ENCODE data around the gene KIF6.

The KIF6 gene

GRCh38 chr6:39446909-39447308, 278.3 kb downstream of the KIF6 start:
- no peak for DNase-seq (ENCODE audit: low read depth in 2 of 2)

GRCh38 chr6:39445667-39446066, 279.5 kb downstream of the KIF6 start:
- no peak for DNase-seq (ENCODE audit: low read depth in 2 of 2)

DNA sequence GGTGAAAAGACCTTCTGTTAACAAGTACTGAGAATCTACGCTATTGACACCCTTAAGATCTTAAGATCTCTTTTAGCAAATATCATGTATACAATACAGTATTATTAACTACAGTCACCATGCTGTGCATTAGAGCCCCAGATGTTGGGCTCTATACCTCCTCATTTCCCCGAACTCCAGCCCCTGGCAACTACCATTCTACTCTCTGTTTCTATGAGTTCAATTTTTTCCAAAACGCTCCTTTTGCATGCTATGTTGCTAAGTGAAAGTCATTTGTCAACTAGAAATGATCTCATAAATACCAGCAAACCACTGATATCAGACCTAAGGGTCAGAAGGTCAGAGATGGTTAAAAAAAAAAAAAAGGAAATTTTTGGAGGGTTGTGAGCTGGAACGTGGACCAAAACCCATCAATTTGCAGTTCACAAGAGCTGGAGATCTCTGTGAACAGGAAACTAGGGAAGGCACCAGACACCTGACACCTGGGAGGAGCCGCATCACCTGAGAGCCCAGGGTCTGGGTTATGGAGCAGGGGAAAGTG, 280.7 kb downstream of the KIF6 start:
- DNase-seq (ENCODE audit: low read depth in 2 of 2) = no peak

DNA sequence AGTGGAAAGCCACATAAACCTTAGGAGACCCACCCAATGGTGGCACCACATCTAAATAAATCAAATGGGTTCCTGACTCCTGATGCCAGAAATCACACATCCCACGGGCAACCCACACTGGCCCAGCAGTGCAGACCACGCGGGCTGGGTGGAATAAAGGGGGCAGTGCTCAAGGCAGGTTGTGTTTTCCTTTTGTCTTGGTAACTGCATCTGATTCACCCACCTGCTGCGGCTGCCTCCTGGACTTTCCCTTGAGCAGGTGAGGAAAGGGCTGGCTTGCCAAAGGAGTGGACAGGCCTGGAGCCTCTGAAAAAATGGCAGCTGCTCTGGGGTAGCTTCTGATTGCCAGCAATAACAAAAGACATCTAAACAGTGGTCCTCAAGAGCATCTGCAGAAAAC, 283.2 kb downstream of the KIF6 start:
- no peak for DNase-seq (ENCODE audit: low read depth in 2 of 2)

DNA sequence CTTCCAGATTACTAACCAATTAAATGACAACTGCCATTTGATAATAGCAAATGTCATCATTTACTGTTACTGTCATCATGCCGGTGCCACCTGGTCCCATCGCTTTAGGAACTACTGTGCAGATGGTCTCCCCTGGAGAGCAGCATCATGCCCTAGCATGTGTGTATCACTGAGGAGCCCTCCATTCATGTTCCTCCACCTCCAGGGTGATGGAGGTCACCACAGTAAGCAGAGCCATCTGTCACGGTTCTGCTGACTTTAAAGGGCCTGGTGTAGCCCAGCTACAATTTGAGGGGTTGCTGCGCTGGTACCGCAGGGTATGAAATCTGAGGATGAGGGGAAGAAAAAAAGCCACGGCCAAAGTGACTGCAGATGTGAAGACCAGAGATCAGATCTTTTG, 283.9 kb downstream of the KIF6 start:
- DNase-seq (ENCODE audit: low read depth in 2 of 2) = no peak

DNA sequence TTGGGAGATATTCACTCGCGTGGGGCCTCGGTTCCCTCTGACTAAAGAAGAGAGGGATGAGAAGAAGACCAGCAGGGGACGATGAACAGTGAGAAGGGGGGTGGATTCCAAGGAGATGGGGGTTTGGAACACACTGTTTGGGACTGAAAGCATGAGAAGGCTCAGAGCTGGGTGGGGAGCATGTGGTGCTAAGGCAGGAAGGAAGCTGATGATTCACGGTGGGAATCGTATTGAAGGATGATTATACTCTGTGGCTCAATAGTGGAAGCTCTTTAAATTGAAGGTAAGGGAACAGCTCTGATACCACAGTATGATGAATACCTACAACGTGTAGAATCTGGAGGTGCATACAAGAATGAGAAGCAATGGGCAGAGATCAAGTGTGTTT, 285.2 kb downstream of the KIF6 start:
- DNase-seq (ENCODE audit: low read depth in 2 of 2) = no peak

DNA sequence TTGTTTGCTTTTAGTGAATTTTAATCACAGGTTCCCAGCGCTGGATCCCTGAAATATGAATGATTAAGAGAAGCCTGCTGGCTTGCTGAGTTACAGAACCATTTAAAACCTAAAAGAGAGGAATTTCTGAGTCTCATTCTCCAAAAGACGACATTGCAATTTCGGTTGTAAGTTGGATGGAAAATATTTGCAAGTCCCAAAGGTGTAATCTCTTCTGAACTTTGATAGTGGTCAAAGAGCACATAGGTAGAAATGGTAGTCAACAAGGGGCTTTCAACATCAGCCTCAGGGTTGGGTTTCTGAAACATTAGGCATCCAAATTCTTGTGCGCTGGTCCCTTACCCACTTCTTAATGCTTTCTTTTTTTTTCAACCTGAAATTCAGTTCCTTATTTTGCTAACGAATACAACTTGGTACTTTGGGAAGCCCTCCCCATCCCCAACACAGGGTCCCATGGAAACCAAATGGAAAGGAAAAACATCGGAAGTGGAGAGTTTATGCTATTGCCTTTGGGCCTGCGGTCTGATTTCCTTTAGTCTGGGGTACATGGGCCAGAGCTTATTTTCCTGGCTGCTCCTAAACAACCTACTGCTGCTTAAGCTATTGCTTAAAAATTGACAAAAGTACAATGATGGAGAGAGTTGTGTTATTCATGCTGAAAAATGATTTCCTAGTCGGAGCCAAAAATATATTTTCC, 285.7 kb downstream of the KIF6 start:
- no peak for DNase-seq (ENCODE audit: low read depth in 2 of 2)

- DNase-seq (ENCODE audit: low read depth in 2 of 2) = no peak
Observed at GRCh38 chr6:39433630-39434029, 291.6 kb downstream of the KIF6 start.

GRCh38 chr6:39432330-39433025, 292.7 kb downstream of the KIF6 start:
- no peak for DNase-seq (ENCODE audit: low read depth in 2 of 2)

DNA sequence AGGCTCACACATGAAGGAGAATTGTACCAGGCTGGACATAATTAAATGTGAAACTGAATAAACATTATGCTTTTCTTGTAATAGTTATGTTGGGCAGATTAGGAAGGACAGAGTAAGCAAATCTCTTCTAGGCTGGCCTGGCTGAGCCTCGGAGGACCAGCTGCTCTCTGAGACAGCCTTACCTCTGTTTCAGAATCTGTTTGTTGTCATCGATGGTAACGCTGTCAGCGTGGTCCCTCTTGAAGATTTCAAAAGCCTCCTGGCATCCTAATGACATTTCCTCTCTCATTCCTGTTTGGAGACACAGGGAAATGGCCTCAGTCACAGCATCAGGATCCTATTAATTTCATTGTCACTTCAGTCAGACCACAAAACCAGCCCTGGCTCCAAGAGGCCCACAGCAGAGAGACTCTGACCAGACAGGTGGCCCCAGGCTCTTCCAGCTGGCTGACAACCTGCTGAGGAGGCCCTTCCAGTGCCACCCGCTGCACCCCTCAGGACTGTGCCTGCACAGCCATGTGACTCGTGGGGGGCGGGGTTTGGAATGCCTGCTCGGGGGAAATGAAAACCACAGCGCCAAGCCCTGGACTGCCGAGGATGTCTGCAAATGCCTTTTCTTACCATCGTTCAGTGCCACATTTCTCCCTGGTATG, 294.2 kb downstream of the KIF6 start:
- DNase-seq (ENCODE audit: low read depth in 2 of 2) = peak in 1 of 2 donors; percentile 4

DNA sequence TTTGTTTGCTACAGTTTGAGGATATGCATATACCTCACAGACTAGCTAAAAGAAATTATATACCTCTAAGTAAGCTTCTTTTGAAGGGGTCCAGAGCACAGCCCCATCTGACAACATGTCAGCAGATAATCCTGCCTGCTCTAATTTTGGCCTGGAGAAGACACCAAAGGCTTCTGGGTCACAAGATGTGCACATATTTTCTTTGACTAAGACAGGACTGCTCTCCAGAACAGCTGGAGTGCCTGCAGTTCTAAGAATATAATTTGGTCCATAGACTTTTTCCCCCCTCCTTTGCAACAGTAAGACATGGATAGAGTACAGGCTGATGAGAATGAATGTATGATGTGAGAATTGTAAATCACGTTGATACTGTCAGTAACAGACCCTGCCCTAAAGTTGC, 294.8 kb downstream of the KIF6 start:
- DNase-seq (ENCODE audit: low read depth in 2 of 2) = no peak

DNA sequence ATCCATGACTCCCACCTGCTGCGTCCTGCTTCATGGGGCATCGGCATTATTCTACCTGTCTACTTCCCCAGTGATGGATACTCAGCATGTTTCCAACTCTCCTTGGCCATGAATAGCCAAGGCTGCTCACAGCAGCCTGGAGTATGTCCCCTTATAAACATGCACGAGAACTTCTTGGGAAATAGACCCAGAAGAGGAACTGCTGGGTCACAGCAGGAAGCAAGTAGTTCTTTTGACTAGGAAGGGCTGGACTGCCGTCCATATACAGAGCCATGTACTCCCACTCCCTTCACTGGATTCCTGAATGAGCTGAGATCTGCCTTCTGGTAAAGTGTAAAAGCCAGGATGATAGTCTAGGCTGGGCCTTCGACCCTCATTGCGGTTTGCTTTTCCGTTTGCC, 296.4 kb downstream of the KIF6 start:
- no peak for DNase-seq (ENCODE audit: low read depth in 2 of 2)

DNA sequence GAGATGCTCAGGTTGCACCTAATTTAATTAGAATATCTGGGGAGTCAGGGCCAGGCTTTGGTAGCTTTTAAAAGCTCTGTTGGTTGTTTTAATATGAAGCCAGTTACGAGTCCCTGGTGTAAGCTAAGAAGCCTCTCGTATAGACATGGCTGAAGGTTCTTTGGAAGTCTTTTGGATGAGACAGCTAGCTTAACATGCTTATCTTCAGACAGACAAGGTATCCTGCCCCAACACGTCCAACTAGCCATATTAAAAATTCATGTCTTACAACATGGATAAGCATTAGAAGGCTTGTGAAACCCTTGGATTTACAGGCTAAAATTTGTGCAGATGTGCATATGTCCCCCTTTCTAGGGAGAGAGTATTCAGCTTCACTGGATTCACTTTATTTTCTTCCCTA, 297.1 kb downstream of the KIF6 start:
- DNase-seq (ENCODE audit: low read depth in 2 of 2) = no peak

DNA sequence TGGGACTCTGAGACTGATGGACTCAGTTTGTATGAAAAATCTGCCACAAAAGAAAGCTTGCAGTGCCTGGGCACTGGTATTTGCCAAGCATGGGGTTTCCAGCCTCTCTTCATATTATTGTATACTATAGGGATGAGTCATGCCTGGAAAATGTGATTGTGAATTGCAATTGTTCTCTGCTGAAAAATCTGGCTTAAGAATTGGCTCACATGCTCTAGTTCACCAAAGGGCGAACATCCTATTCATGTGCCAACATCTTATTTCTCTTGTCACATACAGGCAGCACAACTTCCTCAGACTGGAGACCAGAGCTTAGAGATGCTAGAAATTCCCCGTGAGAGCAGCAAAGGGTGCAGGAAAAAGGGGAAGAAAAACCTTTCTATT, 299.1 kb downstream of the KIF6 start:
- no peak for DNase-seq (ENCODE audit: low read depth in 2 of 2)

- no peak for DNase-seq (ENCODE audit: low read depth in 2 of 2)
Observed at GRCh38 chr6:39425346-39426072, 299.7 kb downstream of the KIF6 start.

- no peak for DNase-seq (ENCODE audit: low read depth in 2 of 2)
Observed at GRCh38 chr6:39424831-39425230, 300.4 kb downstream of the KIF6 start.

- no peak for DNase-seq (ENCODE audit: low read depth in 2 of 2)
Observed at GRCh38 chr6:39422238-39422637, 303.0 kb downstream of the KIF6 start.

GRCh38 chr6:39421383-39422225, 303.6 kb downstream of the KIF6 start:
- DNase-seq (ENCODE audit: low read depth in 2 of 2) = no peak

DNA sequence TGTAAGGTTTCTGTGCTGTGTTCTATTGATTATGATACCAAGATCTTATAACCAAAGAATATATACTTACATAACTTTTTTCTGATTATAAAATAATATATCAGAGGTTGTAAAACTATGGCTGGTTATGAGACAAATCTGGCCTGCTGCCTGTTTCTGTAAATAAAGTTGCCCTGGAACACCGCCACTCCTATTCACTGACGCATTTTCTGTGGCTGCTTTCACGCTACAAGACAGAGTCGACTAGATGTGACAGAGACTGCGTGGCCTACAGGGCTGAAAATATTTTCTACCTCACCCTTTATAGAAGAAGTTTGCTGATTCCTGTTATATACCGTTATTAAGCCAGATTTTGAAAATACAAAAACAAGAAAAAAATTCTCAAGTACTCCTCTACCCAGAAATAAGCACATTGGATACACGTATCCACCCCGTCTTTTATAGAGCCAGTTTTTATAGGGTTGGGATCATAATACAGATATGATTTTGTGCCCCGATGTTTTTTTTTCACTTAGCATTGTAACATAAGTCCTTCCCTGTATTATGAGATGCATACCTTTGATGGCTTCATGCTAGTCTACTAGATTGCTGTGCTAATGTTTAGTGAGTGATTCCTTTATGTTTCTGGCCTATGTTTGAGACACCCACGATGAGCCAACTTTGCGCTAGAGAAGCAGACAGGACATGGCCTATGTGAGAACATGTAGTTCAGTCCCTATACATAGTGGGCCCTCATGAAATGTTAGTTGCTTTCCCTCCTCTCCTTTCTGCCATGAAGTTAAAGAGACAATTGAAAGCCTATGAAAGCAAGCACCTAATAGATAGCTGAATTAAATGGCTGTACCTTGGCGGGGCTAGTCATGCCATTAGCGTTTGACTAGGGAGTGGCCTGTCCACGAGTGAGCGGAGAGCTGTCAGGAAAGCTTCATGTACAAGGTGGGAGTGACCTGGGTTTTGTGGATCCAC, 304.6 kb downstream of the KIF6 start:
- DNase-seq (ENCODE audit: low read depth in 2 of 2) = no peak

DNA sequence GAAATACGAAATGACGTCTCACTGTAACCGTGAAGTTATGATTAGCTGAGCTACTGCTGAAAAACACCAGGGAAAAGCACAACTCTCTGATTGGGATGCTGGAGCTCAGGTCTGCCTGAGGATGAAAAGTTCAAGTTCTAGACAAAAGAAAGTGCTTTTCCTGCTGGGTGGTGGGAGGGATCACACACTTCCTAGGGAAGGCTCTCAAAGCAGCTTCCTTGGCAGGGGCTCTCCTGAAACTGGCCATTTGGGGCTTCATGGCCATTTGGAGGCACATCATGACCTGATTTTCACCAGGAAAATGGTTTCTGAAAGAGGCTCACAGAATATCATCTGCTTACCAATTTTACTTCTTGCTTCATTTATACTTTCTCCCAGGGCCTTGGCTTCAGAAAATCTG, 305.6 kb downstream of the KIF6 start:
- DNase-seq (ENCODE audit: low read depth in 2 of 2) = no peak

Data from stimulated activated CD4-positive, alpha-beta T cell treated with anti-CD3 and anti-CD28 coated beads, Interleukin-1b, Interleukin-23, amount 100 ng/mL, for 4 hours (primary cell).